GM12878 (cell line): ENCODE measurements around the gene GAREM2. TPM values are rescaled to one million over a fixed set of nuclear protein-coding genes. Genes with fewer than 3 reads are reported as not detected.

Source experiments
- ATAC-seq: fragments of 200-7000 bp; cut with Tn5 transposase; 3 replicates; pipeline ENCODE4 v1.9.1; 2020; ENCODE audit warnings: mild to moderate bottlenecking, moderate library complexity
- BruUV-seq: library from RNA; stranded (reverse); fragments of 400-500 nt; replicated peaks from 2 replicates; lab custom pipeline; 2021; lab: Mats Ljungman, UMichigan
- CTCF ChIA-PET: fragments of 300-600 bp; sonication (Branson Sonifier 250); formaldehyde crosslinking; extraction: SDS; loops from one replicate; lab custom pipeline; 2021; ENCODE audit warnings: inconsistent platforms; lab: Yijun Ruan, JAX
- POLR2A ChIA-PET: fragments of 350-600 bp; formaldehyde crosslinking; extraction: SDS; loops from one replicate; lab custom pipeline; 2021; ENCODE audit warnings: inconsistent platforms; lab: Charles Lee
- RAD21 ChIA-PET: fragments of 300-600 bp; sonication (Branson Sonifier 250); formaldehyde crosslinking; loops from one replicate; lab custom pipeline; 2023; ENCODE audit warnings: antibody characterized with exemption; ENCODE audit not compliant: unreplicated experiment; lab: Charles Lee
- SMC1A ChIA-PET: fragments of 300-600 bp; sonication (Branson Sonifier 250); formaldehyde crosslinking; loops from one replicate; lab custom pipeline; 2023; ENCODE audit not compliant: unreplicated experiment, uncharacterized antibody; lab: Charles Lee
- DNase-seq: peaks from one replicate; pipeline ENCODE4 v3.0.0-alpha.2; 2011; ENCODE audit warnings: low read depth, low spot score
- FAIRE-seq: peaks from 3 replicates; lab custom pipeline; 2011; peaks lifted over from hg19 to GRCh38; lab: Jason Lieb, UNC
- H2AFZ ChIP-seq: 2 replicates; pipeline ENCODE4 v1.6.0; 2011; ENCODE audit warnings: low read depth, low read length, control low read depth; ENCODE audit not compliant: control insufficient read depth
- H3K27ac ChIP-seq: 2 replicates; pipeline ENCODE4 v1.5.1; 2011; ENCODE audit warnings: control low read depth; ENCODE audit not compliant: control insufficient read depth, insufficient read depth
- H3K27me3 ChIP-seq, 2 experiments: replicated peaks in 1 of 2; 2 replicates each; pipeline versions ENCODE4 v1.6.0 to v1.6.1; 2011; ENCODE audit warnings: low read length in 1 of 2; ENCODE audit not compliant: control insufficient read depth in 2 of 2, insufficient read depth in 2 of 2
- H3K36me3 ChIP-seq, 2 experiments: 2 replicates each; pipeline ENCODE4 v1.5.1; 2011; ENCODE audit warnings: low read length in 1 of 2; ENCODE audit not compliant: control insufficient read depth in 2 of 2, insufficient read depth in 2 of 2
- H3K4me1 ChIP-seq: 2 replicates; pipeline ENCODE4 v1.6.1; 2011; ENCODE audit warnings: mild to moderate bottlenecking, low read length, moderate library complexity, mixed read lengths; ENCODE audit not compliant: control insufficient read depth, insufficient read depth
- H3K4me2 ChIP-seq: 2 replicates; pipeline ENCODE4 v1.6.0; 2011; ENCODE audit warnings: control low read depth; ENCODE audit not compliant: control insufficient read depth, insufficient read depth
- H3K4me3 ChIP-seq: fragments of 200-600 bp; sonication (generic); 2 replicates; pipeline ENCODE4 v1.5.1; 2016
- H3K79me2 ChIP-seq: 2 replicates; pipeline ENCODE4 v1.6.0; 2011; ENCODE audit warnings: low read length; ENCODE audit not compliant: control insufficient read depth, insufficient read depth
- H3K9ac ChIP-seq: 2 replicates; pipeline ENCODE4 v1.8.0; 2011; ENCODE audit warnings: low read length, control low read depth, mixed read lengths; ENCODE audit not compliant: control insufficient read depth, insufficient read depth
- H3K9me3 ChIP-seq: replicated peaks from 3 replicates; pipeline ENCODE4 v1.5.1; 2011; ENCODE audit warnings: mild to moderate bottlenecking, low read length; ENCODE audit not compliant: control insufficient read depth, insufficient read depth
- H4K20me1 ChIP-seq: 2 replicates; pipeline ENCODE4 v1.6.0; 2011; ENCODE audit not compliant: control insufficient read depth, insufficient read depth
- BCLAF1 ChIP-seq: fragments of 450-650 bp; IDR thresholded peaks from 2 replicates; pipeline ENCODE4 v1.6.1; 2017; ENCODE audit warnings: antibody characterized with exemption, mild to moderate bottlenecking, moderate library complexity
- HCFC1 ChIP-seq: fragments of 150-350 bp; IDR thresholded peaks from 2 replicates; pipeline ENCODE4 v1.6.1; 2014; ENCODE audit warnings: low read length
- IRF5 ChIP-seq: fragments of 450-650 bp; IDR thresholded peaks from 2 replicates; pipeline ENCODE4 v1.6.1; 2017; ENCODE audit warnings: borderline replicate concordance
- PRDM15 ChIP-seq: fragments of 450-650 bp; formaldehyde crosslinking; IDR thresholded peaks from 2 replicates; pipeline ENCODE4 v1.4.0; 2020; ENCODE audit warnings: mild to moderate bottlenecking, moderate library complexity
- SREBF2 ChIP-seq: IDR thresholded peaks from 2 replicates; pipeline ENCODE4 v1.6.1; 2012; ENCODE audit warnings: mild to moderate bottlenecking, low read length
- TAF1 ChIP-seq: IDR thresholded peaks from 2 replicates; pipeline ENCODE4 v1.6.1; 2011; ENCODE audit warnings: mild to moderate bottlenecking, low read depth, low read length, borderline replicate concordance
- TBL1XR1 ChIP-seq: IDR thresholded peaks from 2 replicates; pipeline ENCODE4 v1.6.1; 2012; ENCODE audit warnings: low read depth, low read length, improper control_type of control experiment
- YBX1 ChIP-seq: fragments of 450-650 bp; IDR thresholded peaks from 2 replicates; pipeline ENCODE4 v1.6.1; 2016; ENCODE audit warnings: antibody characterized with exemption
- WGBS: methylation state at CpG from one replicate; pipeline ENCODE4 v1.1.6; 2016; ENCODE audit warnings: low lambda C conversion rate; ENCODE audit not compliant: insufficient replicate concordance, insufficient coverage; ENCODE audit errors: missing lambda C conversion rate; 5-methylcytosine and 5-hydroxymethylcytosine counted together
- in situ Hi-C: fragments of 300-500 bp; cut with MboI; formaldehyde crosslinking; loops from 9 replicates; pipeline ENCODE4 v1.14.3; 2018; ENCODE audit warnings: mixed read lengths
- intact Hi-C: fragments of 100-400 bp; cut with micrococcal nuclease; formaldehyde crosslinking; loops from one replicate; pipeline ENCODE4 v1.14.2; 2022; ENCODE audit not compliant: unreplicated experiment
- polyA plus RNA-seq, 11 experiments: library from polyadenylated mRNA; depleted of rRNA in 4 of 11; unstranded in 6 of 11; stranded (reverse) in 5 of 11; fragments of >200 nt; fragmentation: Nextera tagmentation in 4 of 11; fragmentation: Illumina TruSeq in 1 of 11; extraction: Ambion mirVana in 4 of 11; extraction: Trizol in 1 of 11; gene quantifications; 1 replicate in 1 of 11; 2 replicates in 10 of 11; pipeline versions ENCODE4 v1.2.1 to v1.2.3, GENCODE V29; 2011 to 2016; ENCODE audit warnings: inconsistent platforms in 2 of 11, missing spikeins in 2 of 11, low read depth in 1 of 11
- total RNA-seq, 4 experiments: library from RNA; depleted of rRNA in 3 of 4; stranded (reverse); fragments of >200 nt in 3 of 4; fragmentation: Illumina TruSeq in 1 of 4; extraction: Trizol in 1 of 4; gene quantifications; 2 replicates each; pipeline versions ENCODE4 v1.2.1 to v1.2.3, GENCODE V29; 2013 to 2021
- TF ChIP-seq, protein P1 (sequence below), 3 experiments: IDR thresholded peaks in 2 of 3; conservative IDR thresholded peaks in 1 of 3; 2 replicates each; pipeline ENCODE4 v1.5.1; 2011; ENCODE audit warnings: low read depth in 3 of 3, low read length in 3 of 3, mild to moderate bottlenecking in 3 of 3, control low read depth in 2 of 3, moderate library complexity in 2 of 3, inconsistent platforms in 1 of 3, mixed read lengths in 1 of 3; ENCODE audit not compliant: control insufficient read depth in 2 of 3, insufficient read depth in 1 of 3; ENCODE audit errors: extremely low read depth in 1 of 3
- TF ChIP-seq, protein P2 (sequence below): IDR thresholded peaks from 2 replicates; pipeline ENCODE4 v1.6.1; 2012; ENCODE audit warnings: low read length, inconsistent platforms

GAREM2 gene
- total and polyA plus RNA-seq, 10 of the 15 experiments (the other 5 are each of a cell fraction or from before 2014, with no cell fraction given) = 0.06 to 1.4 (median 0.44) TPM

DNA sequence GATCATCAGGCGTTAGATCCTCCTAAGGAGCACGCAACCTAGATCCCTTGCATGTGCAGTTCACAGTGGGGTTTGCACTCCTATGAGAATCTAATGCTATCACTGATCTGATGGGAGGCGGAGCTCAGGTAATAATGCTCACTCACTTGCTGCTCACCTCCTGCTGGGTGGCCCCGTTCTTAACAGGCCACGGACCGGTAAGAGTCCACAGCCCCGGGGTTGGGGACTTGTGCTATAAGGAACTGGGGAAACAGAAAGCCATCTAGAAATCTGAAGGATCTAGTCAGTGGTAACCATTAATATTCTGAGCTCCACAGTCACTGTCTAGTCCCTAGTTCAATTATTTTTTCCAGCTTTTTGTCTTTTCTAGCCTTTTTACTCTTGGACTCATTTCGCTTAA lies 44.7 kb upstream of the GAREM2 start:
- Histone ChIP-seq H3K9ac (no peak overlapping the region), H3K4me2 (no peak overlapping the region), H3K4me1 (no peaks in the 10 kb centered on the region), H3K9me3 (no peaks in the 10 kb centered on the region), H3K27ac (no peak overlapping the region), H4K20me1 (no peaks in the 10 kb centered on the region), H3K36me3 (peaks cover 0 to 14% of the 10 kb centered on the region in 2 experiments), H3K4me3 (no peak overlapping the region), H3K79me2 (no peaks in the 10 kb centered on the region; the same call in none of the 2 replicates), H2AFZ (no peak overlapping the region), H3K27me3 (no peaks in the 10 kb centered on the region)
- ChIA-PET POLR2A (interaction anchor here (0.5 to 0.6 kb wide), 3 partner anchors 9 to 221 kb away, joined by 3 to 6 read pairs (median 4); no protein-coding TSS in a partner anchor), CTCF (interaction anchor here (0.8 to 1.2 kb wide), 2 partner anchors 40 to 178 kb away, joined by 4 to 5 read pairs; no protein-coding TSS in a partner anchor), RAD21 (no interaction called here), SMC1A (interaction anchor here (1.0 to 1.4 kb wide), 2 partner anchors 8 to 40 kb away, joined by 3 to 4 read pairs; no protein-coding TSS in a partner anchor)
- DNase-seq (no peak), ATAC-seq (no peak), FAIRE-seq (no peak)
- intact Hi-C loops (no loop called here), in situ Hi-C loops (no loop called here)
- 98% methylated on average over 8 of the region's 8 CpGs for WGBS
- BruUV-seq = no TSS peak
- no peak for TF ChIP-seq BCLAF1
- TF ChIP-seq, protein P1, sequence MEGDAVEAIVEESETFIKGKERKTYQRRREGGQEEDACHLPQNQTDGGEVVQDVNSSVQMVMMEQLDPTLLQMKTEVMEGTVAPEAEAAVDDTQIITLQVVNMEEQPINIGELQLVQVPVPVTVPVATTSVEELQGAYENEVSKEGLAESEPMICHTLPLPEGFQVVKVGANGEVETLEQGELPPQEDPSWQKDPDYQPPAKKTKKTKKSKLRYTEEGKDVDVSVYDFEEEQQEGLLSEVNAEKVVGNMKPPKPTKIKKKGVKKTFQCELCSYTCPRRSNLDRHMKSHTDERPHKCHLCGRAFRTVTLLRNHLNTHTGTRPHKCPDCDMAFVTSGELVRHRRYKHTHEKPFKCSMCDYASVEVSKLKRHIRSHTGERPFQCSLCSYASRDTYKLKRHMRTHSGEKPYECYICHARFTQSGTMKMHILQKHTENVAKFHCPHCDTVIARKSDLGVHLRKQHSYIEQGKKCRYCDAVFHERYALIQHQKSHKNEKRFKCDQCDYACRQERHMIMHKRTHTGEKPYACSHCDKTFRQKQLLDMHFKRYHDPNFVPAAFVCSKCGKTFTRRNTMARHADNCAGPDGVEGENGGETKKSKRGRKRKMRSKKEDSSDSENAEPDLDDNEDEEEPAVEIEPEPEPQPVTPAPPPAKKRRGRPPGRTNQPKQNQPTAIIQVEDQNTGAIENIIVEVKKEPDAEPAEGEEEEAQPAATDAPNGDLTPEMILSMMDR (IDR thresholded peaks at IDR 0.05 in 2 of 3, conservative IDR thresholded peaks at IDR 0.05 in 1 of 3; ENCODE audit: control insufficient read depth in 2 of 3, extremely low read depth in 1 of 3, insufficient read depth in 1 of 3, low read depth in 3 of 3, low read length in 3 of 3) = no peak
- TF ChIP-seq SREBF2 = no peak
- TF ChIP-seq, protein P2, sequence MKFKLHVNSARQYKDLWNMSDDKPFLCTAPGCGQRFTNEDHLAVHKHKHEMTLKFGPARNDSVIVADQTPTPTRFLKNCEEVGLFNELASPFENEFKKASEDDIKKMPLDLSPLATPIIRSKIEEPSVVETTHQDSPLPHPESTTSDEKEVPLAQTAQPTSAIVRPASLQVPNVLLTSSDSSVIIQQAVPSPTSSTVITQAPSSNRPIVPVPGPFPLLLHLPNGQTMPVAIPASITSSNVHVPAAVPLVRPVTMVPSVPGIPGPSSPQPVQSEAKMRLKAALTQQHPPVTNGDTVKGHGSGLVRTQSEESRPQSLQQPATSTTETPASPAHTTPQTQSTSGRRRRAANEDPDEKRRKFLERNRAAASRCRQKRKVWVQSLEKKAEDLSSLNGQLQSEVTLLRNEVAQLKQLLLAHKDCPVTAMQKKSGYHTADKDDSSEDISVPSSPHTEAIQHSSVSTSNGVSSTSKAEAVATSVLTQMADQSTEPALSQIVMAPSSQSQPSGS = no peak
- TF ChIP-seq PRDM15 (CRISPR knock-in tag) = no peak
- no peak for TF ChIP-seq YBX1
- TF ChIP-seq HCFC1 = no peak
- no peak for TF ChIP-seq TAF1
- no peak for TF ChIP-seq IRF5
- TF ChIP-seq TBL1XR1 = no peak
